GM12878 (cell line): ENCODE measurements around the gene POU2AF1. TPM values are rescaled to one million over a fixed set of nuclear protein-coding genes. Genes with fewer than 3 reads are reported as not detected.

Source experiments
- ATAC-seq: fragments of 200-7000 bp; cut with Tn5 transposase; 3 replicates; pipeline ENCODE4 v1.9.1; 2020; ENCODE audit warnings: mild to moderate bottlenecking, moderate library complexity
- BruUV-seq: library from RNA; stranded (reverse); fragments of 400-500 nt; replicated peaks from 2 replicates; lab custom pipeline; 2021; lab: Mats Ljungman, UMichigan
- CTCF ChIA-PET: fragments of 300-600 bp; sonication (Branson Sonifier 250); formaldehyde crosslinking; extraction: SDS; loops from one replicate; lab custom pipeline; 2021; ENCODE audit warnings: inconsistent platforms; lab: Yijun Ruan, JAX
- POLR2A ChIA-PET: fragments of 350-600 bp; formaldehyde crosslinking; extraction: SDS; loops from one replicate; lab custom pipeline; 2021; ENCODE audit warnings: inconsistent platforms; lab: Charles Lee
- RAD21 ChIA-PET: fragments of 300-600 bp; sonication (Branson Sonifier 250); formaldehyde crosslinking; loops from one replicate; lab custom pipeline; 2023; ENCODE audit warnings: antibody characterized with exemption; ENCODE audit not compliant: unreplicated experiment; lab: Charles Lee
- SMC1A ChIA-PET: fragments of 300-600 bp; sonication (Branson Sonifier 250); formaldehyde crosslinking; loops from one replicate; lab custom pipeline; 2023; ENCODE audit not compliant: unreplicated experiment, uncharacterized antibody; lab: Charles Lee
- DNase-seq: peaks from one replicate; pipeline ENCODE4 v3.0.0-alpha.2; 2011; ENCODE audit warnings: low read depth, low spot score
- FAIRE-seq: peaks from 3 replicates; lab custom pipeline; 2011; peaks lifted over from hg19 to GRCh38; lab: Jason Lieb, UNC
- H2AFZ ChIP-seq: 2 replicates; pipeline ENCODE4 v1.6.0; 2011; ENCODE audit warnings: low read depth, low read length, control low read depth; ENCODE audit not compliant: control insufficient read depth
- H3K27ac ChIP-seq: 2 replicates; pipeline ENCODE4 v1.5.1; 2011; ENCODE audit warnings: control low read depth; ENCODE audit not compliant: control insufficient read depth, insufficient read depth
- H3K27me3 ChIP-seq, 2 experiments: replicated peaks in 1 of 2; 2 replicates each; pipeline versions ENCODE4 v1.6.0 to v1.6.1; 2011; ENCODE audit warnings: low read length in 1 of 2; ENCODE audit not compliant: control insufficient read depth in 2 of 2, insufficient read depth in 2 of 2
- H3K36me3 ChIP-seq, 2 experiments: 2 replicates each; pipeline ENCODE4 v1.5.1; 2011; ENCODE audit warnings: low read length in 1 of 2; ENCODE audit not compliant: control insufficient read depth in 2 of 2, insufficient read depth in 2 of 2
- H3K4me1 ChIP-seq: 2 replicates; pipeline ENCODE4 v1.6.1; 2011; ENCODE audit warnings: mild to moderate bottlenecking, low read length, moderate library complexity, mixed read lengths; ENCODE audit not compliant: control insufficient read depth, insufficient read depth
- H3K4me2 ChIP-seq: 2 replicates; pipeline ENCODE4 v1.6.0; 2011; ENCODE audit warnings: control low read depth; ENCODE audit not compliant: control insufficient read depth, insufficient read depth
- H3K4me3 ChIP-seq: fragments of 200-600 bp; sonication (generic); 2 replicates; pipeline ENCODE4 v1.5.1; 2016
- H3K79me2 ChIP-seq: 2 replicates; pipeline ENCODE4 v1.6.0; 2011; ENCODE audit warnings: low read length; ENCODE audit not compliant: control insufficient read depth, insufficient read depth
- H3K9ac ChIP-seq: 2 replicates; pipeline ENCODE4 v1.8.0; 2011; ENCODE audit warnings: low read length, control low read depth, mixed read lengths; ENCODE audit not compliant: control insufficient read depth, insufficient read depth
- H3K9me3 ChIP-seq: replicated peaks from 3 replicates; pipeline ENCODE4 v1.5.1; 2011; ENCODE audit warnings: mild to moderate bottlenecking, low read length; ENCODE audit not compliant: control insufficient read depth, insufficient read depth
- H4K20me1 ChIP-seq: 2 replicates; pipeline ENCODE4 v1.6.0; 2011; ENCODE audit not compliant: control insufficient read depth, insufficient read depth
- CHD2 ChIP-seq: IDR thresholded peaks from 2 replicates; pipeline ENCODE4 v1.6.1; 2011; ENCODE audit warnings: low read depth, low read length, improper control_type of control experiment, borderline replicate concordance
- TCF3 ChIP-seq: IDR thresholded peaks from 2 replicates; pipeline ENCODE4 v1.6.1; 2012; ENCODE audit warnings: low read depth, mild to moderate bottlenecking, low read length, borderline replicate concordance; ENCODE audit not compliant: insufficient read depth
- ZBTB33 ChIP-seq: fragments of 450-650 bp; IDR thresholded peaks from 2 replicates; pipeline ENCODE4 v1.6.1; 2017; ENCODE audit warnings: mild to moderate bottlenecking
- WGBS: methylation state at CpG from one replicate; pipeline ENCODE4 v1.1.6; 2016; ENCODE audit warnings: low lambda C conversion rate; ENCODE audit not compliant: insufficient replicate concordance, insufficient coverage; ENCODE audit errors: missing lambda C conversion rate; 5-methylcytosine and 5-hydroxymethylcytosine counted together
- in situ Hi-C: fragments of 300-500 bp; cut with MboI; formaldehyde crosslinking; loops from 9 replicates; pipeline ENCODE4 v1.14.3; 2018; ENCODE audit warnings: mixed read lengths
- intact Hi-C: fragments of 100-400 bp; cut with micrococcal nuclease; formaldehyde crosslinking; loops from one replicate; pipeline ENCODE4 v1.14.2; 2022; ENCODE audit not compliant: unreplicated experiment
- polyA plus RNA-seq, 11 experiments: library from polyadenylated mRNA; depleted of rRNA in 4 of 11; unstranded in 6 of 11; stranded (reverse) in 5 of 11; fragments of >200 nt; fragmentation: Nextera tagmentation in 4 of 11; fragmentation: Illumina TruSeq in 1 of 11; extraction: Ambion mirVana in 4 of 11; extraction: Trizol in 1 of 11; gene quantifications; 1 replicate in 1 of 11; 2 replicates in 10 of 11; pipeline versions ENCODE4 v1.2.1 to v1.2.3, GENCODE V29; 2011 to 2016; ENCODE audit warnings: inconsistent platforms in 2 of 11, missing spikeins in 2 of 11, low read depth in 1 of 11
- total RNA-seq, 4 experiments: library from RNA; depleted of rRNA in 3 of 4; stranded (reverse); fragments of >200 nt in 3 of 4; fragmentation: Illumina TruSeq in 1 of 4; extraction: Trizol in 1 of 4; gene quantifications; 2 replicates each; pipeline versions ENCODE4 v1.2.1 to v1.2.3, GENCODE V29; 2013 to 2021

The POU2AF1 gene
- total and polyA plus RNA-seq, 10 of the 15 experiments (the other 5 are each of a cell fraction or from before 2014, with no cell fraction given), result 13.1 to 169 (median 75.5) TPM

GRCh38 chr11:111419641-111420327 lies 40.7 kb upstream of the POU2AF1 start:
- intact Hi-C loops (loop anchor here (5.0 to 10.0 kb wide), 2 partner anchors 985 to 1072 kb away; no protein-coding TSS in a partner anchor), in situ Hi-C loops (loop anchor here (5.0 to 10.0 kb wide), 3 partner anchors 52 to 975 kb away; no protein-coding TSS in a partner anchor)
- Histone ChIP-seq H3K4me1 (peaks cover 64% of the 10 kb centered on the region), H3K27ac (peak overlapping the region; percentile 98; the same call in 1 of the 2 replicates), H3K9ac (no peak overlapping the region), H2AFZ (no peak overlapping the region), H3K27me3 (no peaks in the 10 kb centered on the region), H3K4me3 (no peak overlapping the region), H3K79me2 (peaks cover 12% of the 10 kb centered on the region), H3K36me3 (no peaks in the 10 kb centered on the region; a peak in 1 of 4 replicates), H4K20me1 (no peaks in the 10 kb centered on the region), H3K9me3 (no peaks in the 10 kb centered on the region; the same call in 2 of the 3 replicates), H3K4me2 (no peak overlapping the region)
- ChIA-PET POLR2A (interaction anchor here (1.0 to 16.5 kb wide), 4 partner anchors 31 to 138 kb away, joined by 3 to 415 read pairs (median 3); partner anchors contain the start of gene POU2AF1), SMC1A (interaction anchor here (0.6 to 29.3 kb wide), 10 partner anchors 8 to 1124 kb away, joined by 3 to 972 read pairs (median 8); partner anchors contain the start of gene POU2AF1), RAD21 (interaction anchor here (1.8 to 19.6 kb wide), 7 partner anchors 10 to 137 kb away, joined by 10 to 657 read pairs (median 66); partner anchors contain the start of gene POU2AF1), CTCF (interaction anchor here (1.4 to 18.2 kb wide), 12 partner anchors 8 to 137 kb away, joined by 4 to 680 read pairs (median 34); partner anchors contain the start of gene POU2AF1)
- FAIRE-seq, result no peak
- TF ChIP-seq ZBTB33 (0 out of 2 replicates have a peak, but pooled peaks have one; percentile 71), CHD2 (no peak), TCF3 (no peak)
- ATAC-seq, result no peak
- WGBS, result 78% methylated on average over 5 of the region's 5 CpGs
- DNase-seq, result no peak
- BruUV-seq, result no TSS peak
